Astrocyte of the hippocampus (primary cell): Measurements from ENCODE around the gene CACYBP.
"Not testable (repeated sequence)": the region's sequence is repeated elsewhere in the genome, so short reads cannot be mapped to it uniquely, and the experiment has no call there.

Source experiments
- DNase-seq: peaks from one replicate; pipeline ENCODE4 v3.0.0; 2011; ENCODE audit warnings: low read depth, low spot score

CACYBP gene

DNA sequence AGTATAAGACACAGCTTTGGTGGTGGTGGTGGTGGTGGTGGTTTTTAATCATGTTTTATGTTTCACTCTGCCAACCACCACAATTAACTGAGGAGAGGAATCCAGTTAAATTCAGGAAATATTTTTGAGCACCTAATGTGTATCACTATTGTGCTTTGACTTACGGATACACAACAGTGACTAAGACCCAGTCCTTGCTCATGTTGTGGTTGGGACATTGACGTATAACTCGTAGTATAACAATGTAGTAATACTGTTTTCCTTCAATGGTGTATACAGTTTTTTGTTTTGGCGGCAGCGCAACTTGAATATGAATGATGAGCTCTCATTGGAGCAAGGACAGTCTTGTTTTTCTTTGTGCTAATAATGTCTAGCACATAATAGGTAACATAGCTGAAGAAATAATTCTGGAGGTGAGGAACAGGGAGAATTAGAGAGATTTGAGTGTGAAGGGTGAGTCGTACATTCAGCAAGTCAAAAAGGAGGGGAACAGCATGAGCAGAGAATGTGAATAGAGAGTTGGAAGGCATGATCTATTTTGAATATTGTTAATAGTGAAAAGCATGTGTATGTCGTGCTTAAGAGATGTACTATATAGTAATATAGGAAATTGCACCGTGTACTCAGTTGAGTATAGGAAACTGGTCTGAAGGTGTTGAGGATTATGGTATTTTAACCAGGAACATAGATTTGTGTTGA is 5.5 kb downstream of the CACYBP start:
- DNase-seq: peak; percentile 62

DNA sequence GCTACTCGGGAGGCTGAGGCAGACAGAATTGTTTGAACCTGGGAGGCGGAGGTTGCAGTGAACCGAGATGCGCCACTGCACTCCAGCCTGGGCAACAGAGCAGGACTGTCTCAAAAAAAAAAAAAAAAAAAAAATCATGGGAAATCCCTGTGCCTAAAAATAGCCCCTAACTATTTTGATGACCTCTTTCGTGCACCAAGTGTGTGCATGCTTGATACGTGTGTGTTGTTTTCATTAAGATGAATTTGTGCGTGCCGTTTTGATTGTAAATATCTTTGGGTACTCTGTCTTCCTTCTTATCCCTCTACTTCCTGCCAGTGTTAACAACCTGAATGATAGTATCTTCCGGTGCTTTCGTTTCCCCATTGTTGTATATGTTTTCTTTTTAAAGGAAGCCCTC is 9.8 kb downstream of the CACYBP start:
- DNase-seq: no peak

GRCh38 chr1:175013445-175013844 is 13.7 kb downstream of the CACYBP start:
- DNase-seq: no peak

DNA sequence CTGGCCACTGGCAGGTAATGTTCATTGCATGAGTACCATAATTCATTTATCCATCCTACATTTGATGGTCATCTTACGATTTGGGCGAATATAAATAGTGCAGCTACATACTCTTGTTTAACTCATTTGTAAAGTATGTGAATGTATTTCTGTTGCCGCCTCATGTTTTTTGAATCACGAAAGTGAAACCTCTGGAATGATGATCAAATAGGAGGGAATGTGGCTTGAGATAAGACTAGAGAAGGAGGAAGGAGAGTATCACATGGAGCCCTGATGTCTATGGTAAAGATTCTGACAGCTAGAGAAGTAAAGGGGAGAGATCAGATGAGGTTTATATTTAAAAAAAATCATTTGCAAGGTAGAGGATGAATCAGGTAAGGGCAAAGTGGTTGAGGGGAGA is 15.5 kb downstream of the CACYBP start:
- DNase-seq: peak; percentile 75

GRCh38 chr1:175019524-175019923 is 19.8 kb downstream of the CACYBP start:
- DNase-seq: no peak

DNA sequence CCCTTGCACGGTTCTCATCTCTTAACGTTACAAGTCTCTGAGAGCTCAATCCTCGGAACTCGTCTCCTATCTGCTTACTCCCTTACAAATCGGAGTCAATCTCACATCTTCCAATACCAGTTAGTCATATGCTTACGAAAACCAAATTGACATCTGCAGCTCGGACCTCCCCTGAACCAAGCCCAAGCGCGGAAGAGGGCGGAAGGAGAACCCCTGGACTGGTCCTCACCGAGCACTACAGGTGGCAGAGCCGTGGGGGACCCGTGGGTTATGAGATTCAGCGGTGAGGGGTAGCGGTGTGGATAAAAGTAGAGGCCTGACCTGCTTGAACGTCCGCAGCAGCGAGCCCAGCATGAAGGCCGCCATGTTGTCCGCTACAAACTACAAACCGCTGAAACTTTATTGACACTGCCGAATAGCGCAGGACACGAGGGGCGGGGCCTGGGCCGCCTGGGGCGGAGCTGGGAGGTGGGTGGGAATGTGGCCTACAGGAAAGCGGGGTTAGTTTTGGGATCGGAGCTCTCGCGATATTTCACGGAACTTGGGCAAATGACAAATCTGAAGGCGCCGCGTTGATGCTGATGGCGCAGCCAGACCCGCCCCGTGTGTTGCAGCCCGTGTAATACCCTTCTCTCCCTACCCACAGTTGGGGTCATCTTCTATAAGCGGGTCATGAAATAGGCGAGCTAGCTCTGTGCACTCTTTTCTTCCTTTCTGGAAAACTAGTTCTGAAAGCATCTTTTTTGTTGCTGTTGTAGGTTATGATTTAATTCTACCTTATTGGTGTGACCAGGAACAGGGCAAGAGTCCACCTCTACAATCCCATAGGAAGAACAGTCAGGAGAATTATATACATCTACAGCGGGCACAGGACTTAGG is 23.5 kb downstream of the CACYBP start, which contains the start of gene MRPS14:
TSS of gene MRPS14 (minus strand) at position 383 of the 879 bp plus-strand sequence. CDS start at position 366, 17 bp downstream.
- peak; percentile 99 for DNase-seq

DNA sequence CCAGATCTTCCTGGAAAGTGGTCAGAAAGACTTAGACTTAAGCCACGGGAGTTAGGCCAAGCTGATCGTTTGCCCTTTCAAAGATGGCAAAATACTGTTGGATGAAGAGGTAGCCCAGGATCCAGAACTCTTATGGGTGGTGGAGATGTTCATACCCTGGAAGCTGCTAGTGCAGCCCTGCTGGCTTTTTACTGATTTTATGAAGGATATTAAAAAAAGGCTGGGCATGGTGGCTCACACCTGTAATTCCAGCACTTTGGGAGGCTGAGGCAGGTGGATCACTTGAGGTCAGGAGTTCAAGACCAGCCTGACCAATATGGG is 24.1 kb downstream of the CACYBP start:
- not testable (repeated sequence) for DNase-seq

DNA sequence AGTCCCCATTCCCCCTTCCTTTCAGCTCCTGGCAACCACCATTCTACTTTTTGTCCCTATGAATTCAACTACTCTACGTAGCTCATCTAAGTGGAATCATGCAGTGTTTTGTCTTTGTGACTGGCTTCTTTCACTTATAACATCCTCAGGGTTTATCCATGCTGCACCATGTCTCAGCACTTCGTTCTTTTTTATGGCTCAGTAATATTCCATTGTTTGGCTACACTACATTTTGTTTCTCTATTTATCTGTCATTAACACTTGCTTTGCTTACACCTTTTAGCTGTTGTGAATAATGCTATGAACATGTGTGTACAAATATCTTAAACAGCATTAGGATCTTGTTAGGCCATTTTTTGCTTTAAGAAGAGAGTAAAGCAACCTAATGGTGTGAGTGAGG is 25.0 kb downstream of the CACYBP start:
- DNase-seq: no peak

GRCh38 chr1:175033953-175034352 is 34.2 kb downstream of the CACYBP start:
- DNase-seq: no peak

DNA sequence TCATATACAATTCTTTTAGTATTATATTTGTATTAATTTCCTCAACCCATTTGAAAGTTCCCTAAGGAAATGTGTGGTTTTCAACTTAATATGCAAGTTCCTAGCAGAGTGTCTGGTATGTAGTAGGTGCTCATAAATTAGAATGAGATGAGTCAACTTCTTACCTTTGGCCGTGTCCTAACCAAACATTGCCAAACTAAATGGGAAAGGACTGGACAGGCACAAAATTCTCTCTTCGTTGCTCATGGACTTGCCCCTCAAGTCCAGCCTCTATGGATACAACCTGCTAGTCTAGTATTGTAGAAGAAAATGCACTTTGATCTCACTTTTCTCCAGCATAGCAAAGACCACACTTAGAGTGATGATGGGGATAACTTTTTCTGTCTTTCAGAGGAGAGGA is 35.0 kb downstream of the CACYBP start:
- no peak for DNase-seq

- peak; percentile 12 for DNase-seq
These were observed 36.1 kb downstream of the CACYBP start for GRCh38 chr1:175035865-175036264.

DNA sequence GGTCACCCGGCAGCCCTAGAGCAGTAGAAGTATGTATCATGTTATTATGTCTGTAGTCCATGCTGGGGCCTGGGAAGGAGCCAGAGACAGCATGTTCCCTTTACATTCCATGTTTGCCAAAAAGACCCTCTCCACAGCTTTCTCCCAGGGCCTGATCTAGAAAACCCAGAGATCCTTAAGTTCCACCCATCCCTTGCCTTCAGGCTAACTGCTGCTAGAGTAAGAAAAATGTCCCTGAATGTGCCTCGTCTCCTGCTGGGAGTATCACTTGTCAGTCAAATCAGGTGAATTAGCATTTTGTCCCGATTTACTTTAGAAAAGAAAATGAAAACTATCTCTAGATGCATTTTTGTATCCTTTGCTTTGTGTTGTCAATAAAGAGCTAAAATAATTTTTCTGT is 36.7 kb downstream of the CACYBP start:
- DNase-seq: no peak

GRCh38 chr1:175037416-175037815 is 37.7 kb downstream of the CACYBP start:
- DNase-seq: no peak

DNA sequence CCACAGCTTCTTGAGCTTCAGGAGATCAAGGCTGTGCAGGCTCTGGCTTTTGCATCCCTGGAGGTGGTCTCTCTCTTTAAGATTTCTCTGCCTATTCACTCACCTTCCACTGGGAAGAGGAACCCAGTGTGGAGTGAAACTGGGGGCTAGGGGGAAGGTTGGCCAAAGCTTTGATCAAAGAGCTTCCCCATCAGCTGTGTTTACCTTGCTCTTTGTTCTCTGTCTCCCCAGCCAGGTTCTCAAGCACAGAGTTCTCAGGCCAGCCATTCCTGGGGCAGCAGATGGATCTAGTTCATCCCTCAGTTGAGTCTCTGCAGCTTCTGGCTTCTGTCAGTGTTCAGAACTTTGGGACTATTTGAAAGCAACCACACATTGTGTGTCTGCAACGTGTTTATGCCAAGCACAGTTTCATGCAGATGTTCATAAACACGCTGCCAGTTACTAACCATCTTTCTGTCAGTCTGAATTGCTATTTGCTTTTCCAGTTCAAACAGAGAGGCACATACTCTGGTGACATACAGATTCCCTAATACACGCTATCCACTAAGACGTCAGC is 40.7 kb downstream of the CACYBP start:
- no peak for DNase-seq

DNA sequence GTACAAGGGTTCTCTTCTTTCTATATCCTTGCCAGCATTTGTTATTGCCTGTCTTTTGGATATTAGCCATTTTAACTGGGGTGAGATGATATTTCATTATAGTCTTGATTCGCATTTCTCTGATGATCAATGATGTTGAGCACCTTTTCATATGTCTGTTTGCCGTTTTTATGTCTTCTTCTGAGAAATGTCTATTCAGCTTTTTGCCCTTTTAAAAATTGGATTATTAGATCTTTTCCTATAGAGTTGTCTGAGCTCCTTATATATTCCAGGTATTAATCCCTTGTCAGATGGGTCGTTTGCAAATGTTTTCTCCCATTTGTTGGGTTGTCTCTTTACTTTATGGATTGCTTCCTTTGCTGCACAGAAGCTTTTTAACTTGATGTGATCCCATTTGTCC is 42.9 kb downstream of the CACYBP start:
- DNase-seq: no peak

DNA sequence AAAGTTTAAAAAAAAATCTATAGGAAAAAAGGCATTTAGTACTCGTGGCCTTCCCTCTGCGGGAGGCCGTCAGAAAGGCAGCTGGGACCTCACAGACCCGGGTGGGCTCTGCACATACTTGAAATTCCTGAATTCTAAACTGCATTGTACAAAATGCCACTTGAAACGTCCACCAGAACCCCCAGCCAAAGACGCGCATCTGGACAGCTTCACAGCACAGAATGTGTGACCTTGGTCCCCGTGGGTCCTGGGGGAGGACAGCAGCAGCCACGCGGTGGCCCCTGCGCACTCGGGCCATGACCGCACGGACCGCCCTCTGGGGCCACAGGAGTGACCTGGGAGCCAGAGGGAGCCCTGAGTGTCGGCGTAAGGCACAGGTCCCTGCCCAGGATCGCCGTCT is 44.1 kb downstream of the CACYBP start:
- peak; percentile 3 for DNase-seq

DNA sequence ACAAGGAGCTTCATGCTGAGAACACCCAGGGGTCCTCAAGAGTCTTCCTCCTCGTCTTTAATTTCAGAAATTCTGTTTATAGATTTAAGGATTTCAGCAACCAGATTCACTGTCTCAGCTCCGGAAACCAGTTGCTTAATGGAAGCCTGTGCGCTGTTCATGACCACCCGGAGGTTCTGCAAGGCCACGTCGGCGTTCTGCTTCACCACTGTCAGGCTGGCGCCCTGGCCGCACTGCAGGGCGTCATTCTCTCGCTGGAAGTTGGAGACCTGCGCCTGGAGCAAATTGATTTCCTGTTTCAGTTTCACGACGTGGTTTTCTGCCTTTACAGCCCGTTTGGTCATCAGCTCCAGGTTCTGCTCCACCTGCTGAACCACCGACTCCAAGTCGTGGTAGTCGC is 44.8 kb downstream of the CACYBP start:
- not testable (repeated sequence) for DNase-seq

DNA sequence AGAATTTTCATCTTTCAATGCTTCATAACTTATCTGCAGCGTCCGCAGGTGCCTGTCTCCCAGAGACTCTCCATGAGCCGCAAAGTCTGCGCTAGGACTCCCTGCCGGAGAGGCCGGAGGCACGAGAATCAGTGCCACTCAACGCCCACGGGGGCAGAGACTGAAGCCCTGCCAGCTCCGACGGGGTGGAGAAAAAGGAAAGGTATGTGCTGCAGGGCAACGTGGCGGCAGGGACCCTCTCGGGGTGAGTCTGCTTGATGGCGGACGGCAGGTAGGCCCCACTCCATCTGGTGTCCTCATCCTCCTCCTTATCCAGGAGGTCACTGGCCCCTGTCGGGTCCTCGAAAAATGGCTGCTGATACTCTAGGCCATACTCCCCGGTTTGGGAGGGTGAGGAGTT is 45.4 kb downstream of the CACYBP start:
- DNase-seq: no peak

DNA sequence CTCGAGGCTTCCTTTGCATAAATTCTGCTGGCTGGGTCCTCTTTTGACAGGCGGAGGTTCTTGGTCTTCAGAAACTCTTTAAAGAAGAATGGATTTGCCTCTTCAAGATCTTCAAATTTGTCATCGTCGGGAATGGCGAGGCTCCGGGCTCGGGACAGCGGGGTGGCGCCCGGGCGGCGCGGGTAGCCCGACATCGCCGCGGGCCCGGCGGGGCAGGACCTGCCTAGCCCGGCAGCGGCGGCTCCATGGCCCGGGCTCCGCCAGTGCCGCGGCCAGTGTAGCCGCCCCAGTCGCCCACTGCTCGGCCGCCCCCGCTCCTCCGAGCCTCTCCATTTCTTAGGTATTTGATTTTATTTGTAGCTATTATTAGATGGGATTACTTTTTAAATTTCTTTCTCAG is 45.8 kb downstream of the CACYBP start:
- no peak for DNase-seq

- DNase-seq: no peak
These were observed 51.2 kb downstream of the CACYBP start for GRCh38 chr1:175050992-175051391.

DNA sequence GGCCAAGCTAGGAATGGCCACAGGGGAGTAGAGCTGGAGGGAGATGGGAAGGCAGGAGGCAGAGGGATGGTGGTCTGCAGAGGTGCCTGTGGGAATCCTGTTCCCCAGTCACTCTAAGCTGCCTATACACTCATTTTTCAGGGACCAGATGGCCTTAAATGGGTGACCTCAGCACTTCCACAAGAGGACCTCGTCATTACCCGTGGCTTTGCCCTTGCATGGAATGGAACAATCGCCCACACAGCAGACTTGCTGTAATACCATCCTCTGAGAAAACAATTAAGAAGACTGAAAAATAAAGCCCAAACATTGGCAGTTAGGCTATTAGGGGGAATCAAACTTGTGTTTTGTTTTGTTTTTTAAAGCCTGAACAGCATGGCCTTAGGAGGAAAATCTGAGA is 55.0 kb downstream of the CACYBP start:
- DNase-seq: no peak
